Stimulated activated CD4-positive, alpha-beta T cell treated with anti-CD3 and anti-CD28 coated beads, TNF-alpha, amount 100 ng/mL, for 1 hour (primary cell): ENCODE results near the gene APLP2.
"Not testable (repeated sequence)": the region's sequence is repeated elsewhere in the genome, so short reads cannot be mapped to it uniquely, and the experiment has no call there.

Experiments used
- DNase-seq, 3 donors: peaks; one replicate each; pipeline ENCODE4 v3.0.0-alpha.2; 2020; ENCODE audit warnings: low read depth in 3 of 3, low spot score in 1 of 3

The APLP2 gene

DNA sequence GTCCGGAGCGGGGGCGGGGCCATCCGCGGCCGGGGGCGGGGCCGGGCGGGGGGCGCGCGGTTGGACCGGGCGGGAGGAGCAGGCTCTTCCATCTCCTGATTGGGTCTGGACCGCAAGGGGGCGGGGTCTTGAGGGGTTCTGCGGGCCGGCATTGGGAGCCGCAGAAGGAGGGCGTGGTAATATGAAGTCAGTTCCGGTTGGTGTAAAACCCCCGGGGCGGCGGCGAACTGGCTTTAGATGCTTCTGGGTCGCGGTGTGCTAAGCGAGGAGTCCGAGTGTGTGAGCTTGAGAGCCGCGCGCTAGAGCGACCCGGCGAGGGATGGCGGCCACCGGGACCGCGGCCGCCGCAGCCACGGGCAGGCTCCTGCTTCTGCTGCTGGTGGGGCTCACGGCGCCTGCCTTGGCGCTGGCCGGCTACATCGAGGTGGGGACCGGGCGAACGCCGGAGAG lies at the start of gene APLP2:
TSS of gene APLP2 (plus strand) at position 236 of the 450 bp plus-strand sequence. CDS start at position 320, 84 bp downstream.
- DNase-seq = peak; percentile 92 to 95 (median 94)

- DNase-seq = no peak
These were observed 49.4 kb upstream of the APLP2 start for GRCh38 chr11:130020323-130020722.

DNA sequence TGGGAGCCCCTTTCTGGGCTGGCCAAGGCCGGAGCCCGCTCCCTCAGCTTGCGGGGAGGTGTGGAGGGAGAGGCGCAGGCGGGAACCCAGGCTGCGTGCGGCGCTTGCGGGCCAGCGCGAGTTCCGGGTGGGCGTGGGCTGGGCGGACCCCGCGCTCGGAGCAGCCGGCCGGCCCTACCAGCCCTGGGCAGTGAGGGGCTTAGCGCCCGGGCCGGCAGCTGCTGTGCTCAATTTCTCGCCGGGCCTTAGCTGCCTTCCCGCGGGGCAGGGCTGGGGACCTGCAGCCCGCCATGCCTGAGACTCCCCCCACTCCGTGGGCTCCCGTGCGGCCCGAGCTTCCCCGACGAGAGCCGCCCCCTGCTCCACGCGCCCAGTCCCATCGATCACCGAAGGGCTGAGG lies 48.1 kb upstream of the APLP2 start:
- DNase-seq = not testable (repeated sequence)

DNA sequence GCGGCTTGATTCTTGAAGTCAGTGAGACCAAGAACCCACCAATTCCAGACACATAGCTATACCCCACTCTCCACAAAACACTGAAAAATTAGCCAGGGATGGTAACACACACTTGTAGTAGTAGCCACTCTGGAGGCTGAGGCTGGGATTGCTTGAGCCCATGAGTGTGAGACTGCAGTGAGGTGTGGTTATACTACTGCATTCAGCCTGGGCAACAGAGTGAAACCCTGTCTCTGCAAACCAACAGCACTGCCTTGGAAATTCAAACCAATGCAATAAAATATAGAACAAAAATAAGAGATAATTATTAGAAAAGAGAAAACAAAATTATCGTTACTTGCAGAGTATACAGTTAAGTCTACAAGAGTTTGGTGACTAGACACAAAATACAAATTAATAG lies 46.9 kb upstream of the APLP2 start:
- no peak for DNase-seq

DNA sequence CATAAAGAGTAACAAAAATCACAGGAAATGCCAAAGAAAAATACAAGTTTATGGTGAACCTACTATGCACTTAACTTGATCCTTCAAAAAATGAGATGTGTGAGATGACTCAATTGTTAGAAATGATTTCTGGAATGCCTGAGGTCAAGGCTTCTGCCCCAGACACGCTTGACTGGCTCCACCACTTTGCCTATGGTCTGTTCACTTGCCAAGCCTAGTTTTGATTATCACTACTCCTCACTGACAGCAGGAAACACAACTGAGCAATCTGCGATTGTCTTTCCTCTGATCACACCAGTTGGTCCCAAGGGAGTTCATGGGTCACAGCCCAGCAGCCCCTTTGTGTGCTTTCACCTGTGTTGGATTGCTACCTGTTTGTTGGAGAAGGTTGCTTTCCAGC lies 46.5 kb upstream of the APLP2 start:
- no peak for DNase-seq

- no peak for DNase-seq
These were observed 45.3 kb upstream of the APLP2 start for GRCh38 chr11:130024361-130024760.

GRCh38 chr11:130025371-130025770 lies 44.3 kb upstream of the APLP2 start:
- no peak for DNase-seq

DNA sequence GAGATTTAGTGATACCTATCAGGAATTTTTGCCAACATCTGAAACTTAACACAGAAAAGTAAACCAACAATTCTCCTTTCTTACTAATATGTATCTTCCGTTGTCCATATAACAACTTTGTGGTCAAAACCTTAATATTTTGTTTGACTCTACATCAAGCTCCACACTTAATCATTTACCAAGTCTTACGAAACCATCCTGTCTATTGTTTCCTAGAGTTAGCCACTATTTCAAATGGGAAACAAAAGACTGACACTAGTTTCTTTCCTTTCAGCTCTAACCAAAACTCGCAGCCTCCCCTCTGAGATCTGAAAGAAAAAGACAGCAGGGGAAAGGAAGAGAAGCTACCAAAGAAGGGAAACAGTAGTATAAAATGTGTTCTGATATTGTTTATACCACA lies 40.6 kb upstream of the APLP2 start:
- no peak for DNase-seq

DNA sequence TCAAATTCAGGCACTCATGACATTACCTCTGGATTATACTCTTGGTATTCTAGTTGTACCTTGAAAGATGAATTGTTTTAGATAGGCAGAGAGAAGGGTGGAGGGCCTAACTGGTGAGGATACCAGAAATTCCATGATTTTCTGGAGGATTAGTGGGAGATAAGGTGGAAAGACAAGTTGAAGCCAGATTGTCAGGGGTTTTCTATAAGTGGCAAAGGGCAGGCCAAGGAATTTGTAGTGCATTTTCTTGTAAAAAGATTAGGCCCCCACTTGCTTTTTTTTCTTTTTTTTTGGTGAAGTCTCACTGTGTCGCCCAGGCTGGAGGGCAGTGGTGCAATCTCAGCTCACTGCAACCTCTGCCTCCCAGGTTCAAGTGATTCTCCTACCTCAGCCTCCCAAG lies 38.6 kb upstream of the APLP2 start:
- DNase-seq = no peak

- DNase-seq = no peak
These were observed 37.7 kb upstream of the APLP2 start for GRCh38 chr11:130031945-130032344.

- DNase-seq = no peak
These were observed 36.8 kb upstream of the APLP2 start for GRCh38 chr11:130032931-130033330.

GRCh38 chr11:130034236-130034635 lies 35.5 kb upstream of the APLP2 start:
- no peak for DNase-seq

- no peak for DNase-seq
These were observed 32.6 kb upstream of the APLP2 start for GRCh38 chr11:130037058-130037457.

- DNase-seq = no peak
These were observed 31.7 kb upstream of the APLP2 start for GRCh38 chr11:130037881-130038585.

DNA sequence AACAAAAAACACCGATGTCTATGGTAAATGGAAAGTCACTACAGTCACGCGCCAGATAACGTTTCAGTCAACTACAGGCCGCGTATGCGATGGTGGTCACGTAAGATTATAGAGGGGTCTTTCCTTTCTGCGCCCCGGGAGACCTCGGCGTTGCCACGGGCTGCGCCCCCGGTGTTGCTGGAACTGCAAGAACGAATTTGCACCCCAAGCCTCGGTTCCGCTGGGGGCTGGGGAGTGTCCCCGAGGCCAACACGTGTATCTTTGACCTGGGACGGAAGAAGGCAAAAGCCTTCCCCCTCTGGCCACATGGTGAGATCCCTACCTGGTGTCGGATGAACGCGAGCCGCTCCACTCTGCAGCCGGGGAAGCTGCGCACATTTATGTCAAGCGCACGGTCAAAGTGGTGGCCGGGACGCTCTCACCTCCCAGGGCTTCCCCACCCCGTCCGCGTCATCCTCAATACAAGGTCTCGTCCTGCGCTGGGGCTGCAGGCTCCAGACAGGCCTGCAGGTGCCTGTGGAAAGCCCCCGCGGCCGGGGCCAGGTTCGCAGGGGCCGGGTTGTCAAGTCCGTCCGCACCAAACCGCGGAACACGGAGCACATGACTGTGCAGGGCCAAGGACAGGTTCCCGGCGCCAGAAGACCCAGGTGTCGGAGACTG lies 29.3 kb upstream of the APLP2 start:
- no peak for DNase-seq

GRCh38 chr11:130042093-130042591 lies 27.6 kb upstream of the APLP2 start:
- DNase-seq = no peak

DNA sequence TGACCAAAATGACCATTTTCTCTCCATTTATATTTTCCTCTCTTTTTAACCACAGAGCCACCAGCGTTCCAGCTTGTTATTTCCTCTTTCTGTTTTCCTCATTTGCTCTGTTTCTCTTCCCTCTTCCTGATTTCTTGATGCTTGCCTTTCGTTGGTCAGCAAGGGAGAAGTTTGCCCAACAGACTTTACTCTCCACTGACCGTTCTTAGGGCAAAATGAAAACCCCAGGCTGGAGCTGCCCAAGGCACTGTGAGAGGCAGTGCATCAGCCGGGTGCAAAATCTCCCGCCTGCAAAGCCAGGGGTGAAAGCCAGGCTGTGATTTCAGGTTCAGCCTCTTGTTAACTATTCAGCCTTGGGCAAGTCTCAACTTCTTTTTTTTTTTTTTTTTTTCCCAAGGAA lies 26.1 kb upstream of the APLP2 start:
- DNase-seq = no peak

GRCh38 chr11:130047141-130047540 lies 22.6 kb upstream of the APLP2 start:
- no peak for DNase-seq

DNA sequence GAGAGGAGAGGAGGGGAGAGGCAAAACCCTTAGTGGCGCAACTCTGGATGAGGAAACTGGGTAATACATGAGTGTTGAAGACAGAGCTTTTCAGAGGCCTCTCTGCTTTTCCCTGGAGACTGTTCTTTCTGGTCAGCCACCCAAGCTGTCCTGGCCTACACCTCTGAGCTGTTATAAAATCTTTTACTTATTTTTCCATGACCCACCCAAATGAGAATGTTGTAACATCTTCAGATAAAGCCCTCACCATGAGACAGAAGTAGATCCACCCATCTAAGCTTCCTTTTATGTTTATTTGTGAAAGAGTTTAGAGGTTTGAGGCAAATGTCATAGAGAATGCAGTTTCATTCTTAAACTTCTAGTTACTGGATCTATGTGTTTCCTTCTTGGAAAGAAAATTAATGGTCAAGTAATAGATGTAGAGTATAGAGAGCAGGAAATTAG lies 20.3 kb upstream of the APLP2 start:
- DNase-seq = no peak

DNA sequence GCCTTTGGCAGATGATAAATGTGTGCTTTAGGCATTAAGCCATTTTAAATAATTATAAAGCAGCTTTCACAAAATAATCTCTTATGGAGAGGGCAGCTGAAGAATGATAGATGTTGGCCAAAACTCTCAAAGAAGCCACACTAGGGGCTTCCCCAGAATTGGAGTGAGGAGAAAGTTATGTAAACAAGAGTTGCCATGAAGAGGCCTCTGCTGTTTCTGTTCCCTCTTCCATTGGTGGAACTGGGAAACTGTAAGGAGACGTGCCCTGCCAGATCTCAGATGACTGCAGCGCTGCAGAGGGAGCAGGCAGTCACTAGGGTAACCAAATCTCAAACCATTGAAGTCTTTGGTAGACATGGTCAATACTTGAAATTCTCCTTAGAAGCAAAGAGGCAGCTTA lies 19.4 kb upstream of the APLP2 start:
- no peak for DNase-seq

- no peak for DNase-seq
These were observed 18.6 kb upstream of the APLP2 start for GRCh38 chr11:130051082-130051481.

GRCh38 chr11:130052567-130052966 lies 17.1 kb upstream of the APLP2 start:
- no peak for DNase-seq

GRCh38 chr11:130054966-130055365 lies 14.7 kb upstream of the APLP2 start:
- DNase-seq = no peak
